ENCODE data around the gene TFB2M. TPM values are rescaled to one million over a fixed set of nuclear protein-coding genes. Genes with fewer than 3 reads are reported as not detected.
A peak's percentile ranks its signal among the peaks of the same experiment; 100 is the strongest.

Gene TFB2M
- total and polyA plus RNA-seq, 2 of the 13 experiments (the other 11 are each of a cell fraction or from before 2014, with no cell fraction given), result 15.7 to 31.4 TPM

GRCh38 chr1:246506674-246507481 lies 59.2 kb downstream of the TFB2M start, which contains the start of gene SMYD3 (continued):
- TF ChIP-seq ZNF296 (CRISPR knock-in tag; conservative IDR thresholded peaks at IDR 0.05) (no peak), SRSF1 (optimal IDR thresholded peaks at IDR 0.05; ENCODE audit: low read depth, low read length) (peak; percentile 68), NR0B2 (CRISPR knock-in tag; IDR thresholded peaks at IDR 0.05) (no peak), PATZ1 (CRISPR knock-in tag; IDR thresholded peaks at IDR 0.05) (peak; percentile 72), NFIB (CRISPR knock-in tag; IDR thresholded peaks at IDR 0.05; ENCODE audit: borderline replicate concordance) (no peak), ZNF577 (CRISPR knock-in tag; IDR thresholded peaks at IDR 0.05; ENCODE audit: borderline replicate concordance, low read depth) (no peak), ZNF740 (CRISPR knock-in tag; IDR thresholded peaks at IDR 0.05) (peak; percentile 86), NRL (CRISPR knock-in tag; IDR thresholded peaks at IDR 0.05; ENCODE audit: borderline replicate concordance) (peak; percentile 30; the same call in 1 of the 2 replicates), ATAD3A (CRISPR knock-in tag; IDR thresholded peaks at IDR 0.05) (no peak), FOSL1 (CRISPR knock-in tag; IDR thresholded peaks at IDR 0.05; ENCODE audit: borderline replicate concordance) (no peak), ZNF225 (CRISPR knock-in tag; IDR thresholded peaks at IDR 0.05) (no peak; the same call in 1 of the 2 replicates), HNRNPK (IDR thresholded peaks at IDR 0.05; ENCODE audit: low read depth, low read length, poor library complexity, severe bottlenecking) (peak; percentile 33), IRX3 (CRISPR knock-in tag; IDR thresholded peaks at IDR 0.05; ENCODE audit: borderline replicate concordance, low read depth) (no peak), SALL1 (CRISPR knock-in tag; IDR thresholded peaks at IDR 0.05) (peak; percentile 62; the same call in 1 of the 2 replicates), RARG (CRISPR knock-in tag; IDR thresholded peaks at IDR 0.05; ENCODE audit: low read depth) (no peak), CREB3 (CRISPR knock-in tag; IDR thresholded peaks at IDR 0.05) (no peak), ARNTL (CRISPR knock-in tag; IDR thresholded peaks at IDR 0.05) (0 out of 2 replicates have a peak, but pooled peaks have one; percentile 19), TBX3 (IDR thresholded peaks at IDR 0.05; ENCODE audit: borderline replicate concordance) (no peak), ZNF333 (CRISPR knock-in tag; IDR thresholded peaks at IDR 0.05; ENCODE audit: borderline replicate concordance) (peak; percentile 64; the same call in 1 of the 2 replicates), ZNF660 (CRISPR knock-in tag; IDR thresholded peaks at IDR 0.05; ENCODE audit: borderline replicate concordance, low read depth) (no peak), ZNF556 (CRISPR knock-in tag; IDR thresholded peaks at IDR 0.05; ENCODE audit: borderline replicate concordance) (peak; percentile 63; the same call in 1 of the 2 replicates), ZNF331 (CRISPR knock-in tag; IDR thresholded peaks at IDR 0.05) (no peak; the same call in 1 of the 2 replicates), ZEB1 (IDR thresholded peaks at IDR 0.05; ENCODE audit: insufficient replicate concordance, low read depth) (no peak), ZNF383 (CRISPR knock-in tag; IDR thresholded peaks at IDR 0.05; ENCODE audit: borderline replicate concordance) (no peak)
